Stimulated activated CD4-positive, alpha-beta T cell treated with anti-CD3 and anti-CD28 coated beads, Interleukin-2, amount 100 ng/mL, for 48 hours (primary cell): Measurements from ENCODE around the gene SLC17A4.
"Not testable (repeated sequence)": the region's sequence is repeated elsewhere in the genome, so short reads cannot be mapped to it uniquely, and the experiment has no call there.

Experiments
- DNase-seq, 2 donors: peaks; one replicate each; pipeline ENCODE4 v3.0.0-alpha.2; 2020

The SLC17A4 gene

GRCh38 chr6:25754535-25754934 lies at the start of gene SLC17A4:
Gene SLC17A4, plus strand, starts transcription at chr6:25754742. Its CDS starts 7,221 bp downstream, at chr6:25761963.
- DNase-seq, result no peak

GRCh38 chr6:25706314-25707014 lies 48.1 kb upstream of the SLC17A4 start:
- DNase-seq, result no peak

- DNase-seq, result no peak
These were observed 44.8 kb upstream of the SLC17A4 start for GRCh38 chr6:25709761-25710160.

- DNase-seq, result no peak
These were observed 44.3 kb upstream of the SLC17A4 start for GRCh38 chr6:25710287-25710686.

GRCh38 chr6:25713824-25714223 lies 40.7 kb upstream of the SLC17A4 start:
- DNase-seq, result no peak

GRCh38 chr6:25714765-25715164 lies 39.8 kb upstream of the SLC17A4 start:
- no peak for DNase-seq

- no peak for DNase-seq
These were observed 38.7 kb upstream of the SLC17A4 start for GRCh38 chr6:25715794-25716193.

GRCh38 chr6:25717866-25718740 lies 36.4 kb upstream of the SLC17A4 start:
- no peak for DNase-seq

GRCh38 chr6:25726122-25726911 lies 28.2 kb upstream of the SLC17A4 start:
- no peak for DNase-seq

GRCh38 chr6:25727028-25727427 lies 27.5 kb upstream of the SLC17A4 start:
- no peak for DNase-seq

- no peak for DNase-seq
These were observed 23.6 kb upstream of the SLC17A4 start for GRCh38 chr6:25730907-25731306.

- DNase-seq, result no peak
These were observed 22.8 kb upstream of the SLC17A4 start for GRCh38 chr6:25731721-25732120.

GRCh38 chr6:25732468-25733198 lies 21.9 kb upstream of the SLC17A4 start:
- no peak for DNase-seq

- DNase-seq, result no peak
These were observed 19.3 kb upstream of the SLC17A4 start for GRCh38 chr6:25735261-25735660.

GRCh38 chr6:25743868-25744267 lies 10.7 kb upstream of the SLC17A4 start:
- no peak for DNase-seq

- DNase-seq, result no peak
These were observed 8.7 kb upstream of the SLC17A4 start for GRCh38 chr6:25745836-25746235.

- DNase-seq, result no peak
These were observed 7.6 kb upstream of the SLC17A4 start for GRCh38 chr6:25746968-25747367.

GRCh38 chr6:25747477-25747876 lies 7.1 kb upstream of the SLC17A4 start:
- DNase-seq, result no peak

GRCh38 chr6:25748049-25748448 lies 6.5 kb upstream of the SLC17A4 start:
- DNase-seq, result no peak

GRCh38 chr6:25748601-25749517 lies 5.7 kb upstream of the SLC17A4 start:
- DNase-seq, result not testable (repeated sequence)

GRCh38 chr6:25749837-25750236 lies 4.7 kb upstream of the SLC17A4 start:
- DNase-seq, result no peak

- DNase-seq, result no peak
These were observed 3.6 kb upstream of the SLC17A4 start for GRCh38 chr6:25750906-25751305.
